HG03521 (cell line): ENCODE measurements around the gene USP40.
A peak's percentile ranks its signal among the peaks of the same experiment; 100 is the strongest.

ENCODE experiments used
- ATAC-seq: cut with Tn5 transposase; IDR thresholded peaks from one replicate; pipeline ENCODE4 v1.9.1; 2021; ENCODE audit warnings: mild to moderate bottlenecking, moderate library complexity; ENCODE audit not compliant: unreplicated experiment

USP40 gene

DNA sequence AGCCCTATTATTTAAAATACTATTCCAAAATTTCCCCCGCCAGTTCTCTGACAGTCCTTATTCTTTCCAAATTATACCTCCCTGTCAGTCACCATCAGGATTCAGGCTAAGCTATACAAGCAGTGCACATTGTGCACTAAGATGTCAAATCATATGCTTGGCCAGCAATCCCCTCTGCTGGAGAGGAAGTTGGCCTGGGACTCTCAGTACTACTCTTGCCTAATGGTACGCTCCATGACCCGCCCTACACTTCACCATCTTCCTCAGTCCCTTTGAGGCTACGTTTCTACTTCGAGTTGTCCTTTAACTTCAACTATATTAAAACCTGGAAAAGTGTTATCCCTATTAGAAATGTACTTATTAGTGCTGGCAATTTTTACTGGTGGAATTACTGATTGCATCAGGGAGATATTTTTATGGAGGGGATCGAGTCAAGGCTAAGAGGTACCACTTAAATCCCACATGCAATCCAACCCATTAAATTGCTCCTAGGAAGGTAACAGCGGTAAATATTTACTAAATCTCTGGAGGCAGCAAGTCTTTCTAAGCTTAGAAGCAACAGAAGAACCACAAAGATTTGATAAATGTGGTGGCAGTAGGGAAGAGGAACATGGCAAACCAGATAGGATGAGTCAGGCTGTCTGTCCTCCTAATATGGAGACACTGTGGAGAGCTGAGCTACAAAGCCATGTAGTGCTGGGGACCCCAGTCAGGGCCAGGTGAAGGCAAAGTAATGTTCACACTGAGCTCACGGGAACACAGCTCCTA, 2.7 kb downstream of the USP40 start:
- no peak for ATAC-seq

DNA sequence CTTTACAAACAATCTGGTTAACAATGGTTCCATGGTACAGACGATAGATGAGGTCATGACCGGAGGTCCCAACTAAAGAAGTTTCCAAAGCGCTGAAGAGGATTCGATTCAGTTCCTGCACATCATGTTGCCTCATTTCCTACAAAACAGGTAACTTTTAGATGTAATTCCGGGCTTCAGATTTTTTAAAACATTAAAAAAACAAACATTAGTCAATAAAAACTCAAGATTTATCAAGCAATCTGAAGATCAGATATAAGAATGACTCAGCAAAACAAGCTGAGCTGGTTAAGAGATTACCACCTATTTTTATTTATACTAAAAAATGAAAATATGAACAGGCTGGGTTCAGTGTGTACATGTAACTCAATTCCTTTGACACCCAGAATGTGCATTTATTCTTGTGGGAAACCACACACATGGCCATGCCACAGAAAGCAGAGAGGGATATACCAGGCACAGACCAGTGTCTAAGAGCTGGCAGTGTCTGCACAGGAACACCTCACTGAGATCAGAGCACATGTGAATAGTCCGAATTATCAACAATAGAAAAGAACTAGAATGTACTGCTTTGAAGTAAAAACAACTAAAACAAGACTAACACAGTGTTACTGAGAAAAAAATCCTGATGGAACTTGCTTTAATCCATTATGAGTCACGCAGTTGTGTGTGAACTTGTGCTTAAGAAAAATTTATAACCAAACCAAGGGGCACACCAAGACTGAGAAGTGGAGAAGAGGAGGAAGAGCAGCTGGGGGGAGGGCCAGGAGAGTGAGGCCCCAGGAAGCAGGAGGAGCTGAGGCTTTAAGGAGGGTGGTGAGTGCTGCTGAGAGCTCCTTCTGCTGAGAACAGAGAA, 9.5 kb downstream of the USP40 start:
- no peak for ATAC-seq

DNA sequence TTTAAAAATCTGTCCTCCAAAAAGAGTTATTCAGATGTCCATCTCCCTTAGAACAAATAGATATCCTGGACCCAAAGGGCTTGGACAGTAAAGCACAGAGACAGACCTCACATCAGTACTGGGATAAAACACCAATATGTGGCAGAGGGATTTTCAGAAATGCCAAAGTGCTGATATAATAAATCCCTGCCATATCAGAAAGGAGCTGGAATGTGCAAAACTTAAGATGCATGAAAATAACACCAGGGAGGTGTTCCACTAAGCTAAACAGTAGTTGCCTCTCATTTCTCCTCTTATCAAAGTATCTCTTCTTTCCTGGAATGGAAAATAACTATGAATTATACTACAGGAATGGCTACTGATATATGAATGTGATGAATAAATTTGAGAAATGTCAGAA, 13.2 kb downstream of the USP40 start:
- no peak for ATAC-seq

DNA sequence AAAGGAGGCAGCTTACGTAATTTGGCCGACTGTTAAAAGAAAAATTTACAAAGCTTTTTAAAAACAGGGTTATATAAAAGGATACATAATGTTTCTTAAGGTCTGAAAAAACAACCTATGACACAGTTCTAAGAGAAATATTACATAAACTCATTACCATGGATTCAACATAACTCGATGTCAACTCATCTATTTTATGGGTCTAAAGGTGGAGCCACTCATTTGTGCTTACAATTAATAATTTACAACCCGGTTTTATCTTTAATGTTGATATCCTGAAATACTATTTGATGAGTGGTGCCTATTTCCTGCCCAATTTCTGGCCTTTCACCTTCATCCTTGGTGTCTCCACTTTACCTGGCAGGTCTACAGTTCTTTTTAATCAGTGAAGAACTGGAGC, 15.1 kb downstream of the USP40 start:
- no peak for ATAC-seq

DNA sequence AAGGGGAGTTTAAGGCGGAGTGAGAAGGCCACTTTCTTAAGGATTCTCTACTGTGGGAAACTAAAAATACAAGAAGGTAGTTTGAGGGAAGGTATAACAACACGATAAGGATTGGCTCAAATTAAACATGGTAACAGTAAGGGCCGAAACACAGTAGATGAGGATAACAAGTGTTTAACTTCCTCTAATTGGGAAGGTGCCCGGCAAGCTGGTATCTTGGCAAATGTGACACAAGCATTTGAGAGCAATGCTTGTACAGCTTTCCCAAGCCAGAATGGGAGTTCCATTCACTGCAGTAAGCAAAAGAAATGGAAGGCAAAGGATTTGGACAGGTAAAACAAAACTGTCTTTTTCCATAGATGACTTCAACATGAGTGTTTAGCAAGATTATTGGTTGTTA, 19.8 kb downstream of the USP40 start:
- no peak for ATAC-seq

DNA sequence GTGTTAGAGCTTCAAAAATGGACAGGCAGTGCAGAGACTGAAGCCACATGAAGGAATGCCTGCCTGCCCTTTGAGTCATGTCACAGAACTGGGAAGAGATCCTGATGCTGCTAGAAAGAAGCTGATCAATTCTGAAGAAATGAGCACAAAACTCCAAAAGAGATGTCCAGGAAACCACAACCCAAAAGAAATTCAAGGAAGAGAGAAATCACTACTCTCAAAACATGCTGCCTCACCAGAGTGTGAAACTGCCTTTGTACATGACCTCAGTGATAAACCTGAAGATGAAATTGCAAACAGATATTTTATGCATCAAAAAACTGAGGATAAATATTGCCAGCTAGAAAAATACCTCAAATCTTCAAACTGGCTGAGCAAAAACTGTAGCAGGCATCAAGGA, 20.5 kb downstream of the USP40 start:
- no peak for ATAC-seq

DNA sequence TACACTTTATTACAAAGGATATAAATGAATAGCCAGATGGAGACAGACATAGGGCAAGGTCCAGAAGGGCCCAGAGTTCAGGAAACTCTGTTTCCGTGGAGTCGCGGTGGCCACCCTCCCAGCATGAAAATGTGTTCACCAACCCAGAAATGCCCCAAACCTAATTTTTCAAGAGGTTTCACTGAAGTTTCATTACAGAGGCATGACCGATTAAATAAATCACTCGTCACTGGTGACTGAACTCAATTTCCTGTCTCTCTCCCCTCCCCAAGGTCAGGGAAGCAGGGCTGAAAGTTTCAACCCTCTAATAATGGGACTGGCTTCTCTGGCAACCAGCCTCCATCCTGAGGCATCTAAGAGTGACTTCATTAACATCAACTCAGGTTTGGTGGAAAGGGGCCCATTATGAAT, 22.4 kb downstream of the USP40 start:
- ATAC-seq, result no peak

DNA sequence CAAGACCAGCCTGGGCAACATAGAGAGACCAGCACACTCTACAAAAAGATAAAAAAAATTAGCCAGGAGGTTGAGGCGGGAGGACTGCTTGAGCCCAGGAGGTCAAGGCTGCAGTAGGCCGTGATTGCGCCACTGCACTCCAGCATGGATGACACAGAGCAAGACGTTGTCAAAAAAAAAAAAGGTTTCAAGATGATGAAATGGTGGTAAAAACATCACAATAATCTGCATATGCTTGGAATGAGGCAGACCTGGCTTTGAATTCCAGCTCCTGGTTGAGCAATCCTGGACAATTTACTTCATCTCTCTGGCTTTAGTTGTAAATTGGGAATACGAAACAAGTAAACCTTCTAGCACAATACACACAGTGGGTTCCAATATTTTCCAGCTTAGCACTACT, 24.1 kb downstream of the USP40 start:
- no peak for ATAC-seq

DNA sequence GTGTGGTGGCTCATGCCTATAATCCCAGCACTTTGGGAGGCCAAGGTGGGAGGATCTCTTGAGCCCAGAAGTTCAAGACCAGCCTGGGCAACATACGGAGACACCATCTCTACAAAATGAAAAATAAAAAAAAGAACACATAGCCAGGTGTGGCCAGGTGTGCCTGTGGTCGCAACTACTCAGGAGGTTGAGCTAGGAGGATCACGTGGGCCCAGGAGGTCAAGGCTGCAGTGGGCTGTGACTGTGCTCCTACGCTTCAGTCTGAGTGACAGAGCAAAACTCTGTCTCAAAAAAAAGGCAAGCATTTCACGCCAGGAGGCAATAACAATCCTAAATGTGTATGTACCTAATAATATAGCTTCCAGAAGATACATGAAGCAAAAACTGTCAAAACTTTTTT, 27.8 kb downstream of the USP40 start:
- ATAC-seq, result no peak

DNA sequence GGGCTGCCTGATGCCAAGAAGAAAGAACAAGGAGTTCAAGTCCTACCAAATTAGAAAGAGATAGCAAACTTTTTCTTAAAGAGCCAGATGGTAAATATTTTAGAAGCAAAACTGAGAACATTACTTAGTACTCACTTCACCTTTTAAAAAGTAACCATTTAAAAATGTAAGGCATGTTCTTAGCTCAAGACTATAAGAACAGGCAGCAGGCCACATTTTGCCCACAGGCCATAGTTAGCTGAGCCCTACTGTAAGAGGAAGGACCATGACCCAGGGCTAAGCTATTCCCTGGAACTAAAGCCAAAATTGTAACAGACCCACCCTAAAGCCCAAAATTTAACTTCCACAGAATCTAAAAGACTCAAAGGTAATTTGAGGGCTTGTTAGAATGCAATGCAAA, 31.3 kb downstream of the USP40 start:
- no peak for ATAC-seq

DNA sequence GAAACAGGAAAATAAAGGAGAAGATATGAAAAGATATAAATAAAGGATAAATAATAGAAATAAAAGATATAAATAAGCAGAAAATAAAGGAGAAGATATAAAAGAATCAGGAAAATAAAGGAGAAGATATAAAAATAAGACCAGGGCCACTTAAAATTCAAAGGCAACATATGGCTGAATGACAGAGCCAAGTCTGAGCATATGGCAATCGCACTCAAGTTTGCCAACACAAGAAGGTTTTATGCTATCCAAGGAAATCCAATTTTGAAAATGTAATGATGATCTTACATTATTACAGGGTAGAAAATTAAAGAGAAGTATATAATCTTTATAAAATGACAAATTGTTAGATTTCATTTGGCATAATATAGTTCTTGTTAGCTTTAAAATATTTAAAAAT, 33.6 kb downstream of the USP40 start:
- ATAC-seq, result no peak

DNA sequence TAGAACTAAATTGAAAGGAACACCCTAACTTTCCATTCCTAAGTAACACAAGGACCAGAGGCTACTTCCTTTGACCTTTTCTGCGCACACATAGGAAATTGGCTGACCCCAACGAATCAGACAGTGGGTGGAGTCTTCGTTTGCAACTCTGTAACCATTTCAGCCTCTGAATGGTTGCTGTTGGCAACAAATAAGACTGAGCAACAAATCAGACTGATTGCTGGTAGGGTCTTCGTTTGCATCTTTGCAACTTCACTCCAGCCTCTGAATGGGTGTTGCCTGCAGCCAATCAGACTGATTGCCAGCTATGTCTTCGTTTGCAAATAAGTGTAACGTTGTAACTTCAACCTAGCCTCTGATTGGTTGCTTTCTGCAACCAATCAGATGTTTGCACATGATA, 34.6 kb downstream of the USP40 start:
- no peak for ATAC-seq

DNA sequence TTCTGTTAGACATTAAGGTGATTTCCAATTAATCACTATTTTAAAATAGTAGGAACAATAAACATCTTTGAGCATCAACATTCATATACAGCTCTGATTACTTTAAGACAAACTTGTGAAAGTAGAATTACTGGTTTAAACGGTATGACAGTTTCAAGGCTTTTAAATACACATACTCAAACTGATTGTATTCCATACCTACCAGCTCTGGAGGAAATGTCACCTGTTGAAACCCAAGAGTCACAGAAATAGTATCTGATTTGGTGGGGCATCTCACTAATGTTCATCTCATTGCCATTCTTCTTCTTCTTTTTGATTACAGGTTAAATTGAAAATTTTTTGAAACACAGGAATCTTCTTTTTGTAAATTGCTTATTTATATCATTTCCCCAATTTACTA, 36.2 kb downstream of the USP40 start:
- ATAC-seq, result no peak

DNA sequence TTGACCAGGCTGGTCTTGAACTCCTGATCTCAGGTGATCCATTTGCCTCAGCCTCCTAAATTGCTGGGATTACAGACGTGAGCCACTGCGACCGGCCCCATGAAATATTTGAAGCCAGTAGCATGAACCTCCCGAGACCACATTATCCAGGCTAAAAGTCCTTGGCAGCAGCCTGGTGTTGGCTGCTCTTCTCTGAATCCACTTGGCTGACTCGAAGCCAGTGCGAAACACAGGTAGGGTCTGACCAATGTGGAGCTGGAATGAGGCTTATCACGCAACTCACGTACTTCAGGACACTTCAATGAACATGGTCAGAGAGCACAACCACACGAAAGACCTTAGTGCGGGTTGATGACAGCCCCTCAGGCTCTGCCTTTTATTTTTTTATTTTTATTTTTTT, 38.4 kb downstream of the USP40 start:
- no peak for ATAC-seq

DNA sequence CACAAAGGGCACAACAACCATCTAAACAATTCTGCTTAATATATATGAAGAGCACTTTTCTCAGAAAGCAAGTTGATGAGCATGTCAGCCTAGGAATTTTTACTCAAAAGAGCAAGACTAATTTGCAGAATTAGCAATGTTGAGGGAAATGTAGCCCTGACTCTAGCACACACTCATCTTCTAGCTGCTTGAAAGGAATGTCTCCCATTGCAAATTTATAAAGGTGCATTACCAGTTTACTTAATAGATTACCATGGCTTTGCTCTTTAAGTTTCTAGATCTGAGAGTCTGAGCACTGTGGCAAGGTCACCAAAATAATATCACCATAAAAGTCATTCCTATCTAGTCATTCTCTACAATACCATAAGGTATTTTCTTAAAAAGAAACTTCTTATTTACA, 40.8 kb downstream of the USP40 start:
- ATAC-seq, result no peak

DNA sequence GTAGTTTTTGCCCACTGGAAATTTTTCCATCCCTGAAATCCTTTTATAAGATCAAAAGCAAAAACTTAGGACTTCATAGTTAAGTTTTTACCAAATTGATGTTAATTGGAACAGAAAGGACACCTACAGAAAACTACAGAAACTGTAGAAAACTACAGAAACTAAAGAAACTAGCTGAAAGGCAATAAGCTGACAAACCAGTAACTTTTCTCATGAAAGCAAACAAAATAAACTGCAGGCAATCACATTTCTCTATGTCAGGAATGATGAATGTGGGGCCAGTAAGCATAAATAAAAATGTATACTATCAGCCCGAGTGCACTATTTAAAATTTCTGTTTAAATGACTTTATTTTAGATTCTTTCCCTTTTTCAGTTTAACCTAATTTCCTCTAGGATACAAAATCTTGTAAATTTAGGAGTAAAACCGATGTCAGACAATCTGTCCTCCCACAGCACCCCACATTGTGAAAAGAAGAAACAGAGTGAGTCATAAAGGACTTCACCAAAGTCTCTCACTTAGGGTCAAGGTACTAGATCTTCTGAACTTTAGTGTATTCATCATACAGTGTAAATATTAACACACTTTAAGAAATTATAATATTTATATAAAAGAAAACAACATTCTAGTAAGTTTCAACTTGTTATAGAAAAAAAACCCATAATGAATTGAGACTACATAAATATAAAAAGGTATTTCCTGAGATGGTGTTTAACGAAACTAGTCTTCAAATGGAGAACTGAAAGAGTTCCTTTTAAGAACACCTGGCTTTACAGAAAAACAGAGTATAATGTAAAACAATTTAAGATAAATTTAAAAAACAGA, 46.6 kb downstream of the USP40 start:
- peak; percentile 89 for ATAC-seq

DNA sequence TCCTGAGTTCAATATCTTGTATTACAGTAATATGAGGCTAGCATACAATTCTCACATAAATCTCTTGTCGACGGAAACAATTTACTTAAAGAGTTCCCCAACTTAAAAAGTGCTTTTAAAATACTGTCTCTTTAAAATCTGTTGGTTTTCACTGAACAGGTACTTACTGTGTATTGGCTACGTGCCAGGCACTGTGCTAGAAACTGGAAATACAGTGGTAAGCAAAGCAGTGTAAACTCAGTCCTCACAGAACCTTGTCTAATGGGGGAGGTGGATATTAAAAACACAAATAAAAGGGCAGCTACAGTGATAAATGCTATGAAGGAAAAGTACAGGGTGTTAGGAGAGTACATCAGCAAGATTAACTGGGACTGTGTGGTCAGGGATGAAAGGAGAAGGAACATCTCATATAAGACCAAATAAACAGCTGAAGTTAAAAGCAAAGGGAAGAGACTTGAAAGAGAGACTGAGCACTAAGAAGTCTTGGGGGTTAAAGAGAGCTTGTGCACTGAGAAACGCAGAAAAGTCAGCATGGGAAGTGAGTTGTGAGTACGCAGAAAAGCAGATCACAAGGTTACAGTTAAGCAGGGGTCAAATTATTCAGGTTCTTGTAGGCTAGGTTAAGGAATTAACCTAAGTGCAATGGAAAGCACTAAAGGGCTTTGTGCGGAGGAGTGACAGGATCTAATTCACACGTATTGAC, 52.5 kb downstream of the USP40 start:
- no peak for ATAC-seq

DNA sequence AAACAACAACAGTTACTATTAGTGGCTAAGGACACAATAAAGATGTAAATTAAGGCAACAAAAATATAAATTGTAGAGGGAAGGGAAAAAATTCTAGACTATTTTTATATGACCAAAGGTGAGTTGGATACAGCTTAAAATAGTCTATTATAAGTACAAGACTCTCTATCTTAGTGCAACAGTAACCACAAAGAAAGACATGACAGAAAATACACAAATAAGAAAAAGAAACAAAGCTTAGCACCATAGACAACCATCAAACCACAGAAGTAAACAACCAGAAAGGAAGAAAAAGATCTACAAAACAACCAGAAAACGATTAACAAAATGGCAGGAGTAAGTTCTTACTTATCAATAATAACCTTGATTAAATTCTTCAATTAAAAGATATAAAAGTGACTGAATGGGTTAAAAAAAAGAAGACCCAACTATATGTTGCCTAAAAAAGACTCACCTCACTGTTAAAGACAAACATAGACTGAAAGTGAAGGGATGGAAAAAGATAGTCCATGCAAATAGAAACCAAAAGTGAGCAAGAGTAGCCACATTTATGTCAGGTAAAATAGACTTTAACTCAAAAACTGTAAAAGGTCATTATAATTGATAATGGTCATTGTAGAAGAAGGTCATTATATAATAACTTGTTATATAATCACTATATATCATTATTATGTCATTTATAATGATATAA, 62.5 kb downstream of the USP40 start:
- peak; percentile 52 for ATAC-seq

DNA sequence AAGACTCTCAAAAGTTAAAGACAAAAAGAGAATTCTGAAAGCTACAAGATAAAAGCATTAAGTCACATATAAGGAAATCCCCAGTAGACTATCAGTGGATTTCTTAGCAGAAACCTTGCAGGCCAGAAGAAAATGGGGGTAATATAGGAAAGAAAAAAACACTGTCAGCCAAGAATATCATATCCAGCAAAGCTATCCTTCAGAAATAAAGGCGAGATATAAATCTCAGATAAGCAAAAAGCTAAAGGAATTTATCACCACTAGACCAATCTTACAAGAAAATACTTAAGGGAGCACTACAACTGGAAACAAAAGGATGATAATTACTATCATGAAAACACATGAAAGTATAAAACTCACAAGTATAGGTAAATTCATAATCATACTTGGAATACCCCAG, 63.1 kb downstream of the USP40 start:
- no peak for ATAC-seq
